Spinal cord (tissue), 10 donors: ENCODE measurements around the gene COL25A1. TPM values are rescaled to one million over a fixed set of nuclear protein-coding genes. Genes with fewer than 3 reads are reported as not detected.
"Not testable (repeated sequence)": the region's sequence is repeated elsewhere in the genome, so short reads cannot be mapped to it uniquely, and the experiment has no call there.

Source experiments
- DNase-seq, 6 donors: peaks; one replicate each; pipeline versions ENCODE4 v3.0.0 to v3.0.0-alpha.2; 2013 to 2015; ENCODE audit warnings: low spot score in 6 of 6, low read depth in 4 of 6
- H3K27ac ChIP-seq: one replicate; pipeline ENCODE4 v1.5.1; 2013; ENCODE audit warnings: low read depth, low read length, control low read depth
- H3K27me3 ChIP-seq: one replicate; pipeline ENCODE4 v1.6.1; 2013; ENCODE audit warnings: low read length; ENCODE audit not compliant: control insufficient read depth, insufficient read depth
- H3K36me3 ChIP-seq: one replicate; pipeline ENCODE4 v1.6.1; 2013; ENCODE audit warnings: low read length; ENCODE audit not compliant: control insufficient read depth, insufficient read depth
- H3K4me1 ChIP-seq: one replicate; pipeline ENCODE4 v1.6.1; 2013; ENCODE audit warnings: low read length; ENCODE audit not compliant: control insufficient read depth, insufficient read depth
- H3K4me3 ChIP-seq: one replicate; pipeline ENCODE4 v1.5.1; 2013; ENCODE audit warnings: low read depth, low read length, control low read depth
- H3K9me3 ChIP-seq: one replicate; pipeline ENCODE4 v1.6.1; 2013; ENCODE audit warnings: low read length; ENCODE audit not compliant: control insufficient read depth, insufficient read depth
- WGBS: methylation state at CpG from one replicate; pipeline ENCODE4 v1.1.5; 2013; ENCODE audit warnings: missing lambda C conversion rate; ENCODE audit not compliant: insufficient coverage; 5-methylcytosine and 5-hydroxymethylcytosine counted together
- polyA plus RNA-seq, 2 donors: library from polyadenylated mRNA; unstranded; fragments of 120-200 nt; gene quantifications; one replicate each; pipeline ENCODE4 v1.2.1, GENCODE V29; 2013; ENCODE audit not compliant: insufficient read length in 2 of 2
- total RNA-seq, 2 donors: library from RNA; depleted of rRNA in 1 of 2; stranded (reverse); fragments of 120-200 nt in 1 of 2; fragments of >200 nt in 1 of 2; gene quantifications; one replicate each; pipeline versions ENCODE4 v1.2.3 to v1.2.4, GENCODE V29; 2013 to 2014
- donor health status: healthy.

COL25A1 gene
- total and polyA plus RNA-seq, 4 donors, result 9.3 to 33.6 (median 13.4) TPM

- no peak overlapping the region for H3K4me3 ChIP-seq
- no peaks in the 10 kb centered on the region for H3K36me3 ChIP-seq
- H3K27ac ChIP-seq, result no peak overlapping the region
- H3K4me1 ChIP-seq, result no peaks in the 10 kb centered on the region
- H3K9me3 ChIP-seq, result no peaks in the 10 kb centered on the region
- H3K27me3 ChIP-seq, result no peaks in the 10 kb centered on the region
- WGBS, result no CpG with 5 or more reads among the region's 1 CpG
- DNase-seq, result peak in 1 of 6 donors; percentile 40
These were observed 279.5 kb downstream of the COL25A1 start for GRCh38 chr4:109022961-109023360.

- not testable (repeated sequence) for H3K27me3 ChIP-seq, H3K4me1 ChIP-seq, H3K4me3 ChIP-seq, DNase-seq, H3K36me3 ChIP-seq, H3K27ac ChIP-seq, H3K9me3 ChIP-seq
- WGBS, result 96% methylated on average over 5 of the region's 6 CpGs
These were observed 280.8 kb downstream of the COL25A1 start for GRCh38 chr4:109021630-109022029.

- 100% methylated on average over 1 of the region's 4 CpGs for WGBS
- H3K9me3 ChIP-seq, result no peaks in the 10 kb centered on the region
These were observed 281.6 kb downstream of the COL25A1 start for GRCh38 chr4:109020861-109021260.

GRCh38 chr4:109016200-109016599 lies 286.3 kb downstream of the COL25A1 start:
- Histone ChIP-seq H3K36me3 (no peaks in the 10 kb centered on the region), H3K27ac (no peak overlapping the region)
- whole genome bisulfite sequencing, result 98% methylated on average over 5 of the region's 5 CpGs

More at GRCh38 chr4:109020861-109021260, 281.6 kb downstream of the COL25A1 start:
- Histone ChIP-seq H3K27ac (no peak overlapping the region), H3K27me3 (no peaks in the 10 kb centered on the region), H3K4me3 (no peak overlapping the region), H3K4me1 (peaks cover 3% of the 10 kb centered on the region), H3K36me3 (no peaks in the 10 kb centered on the region)
- no peak for DNase-seq

GRCh38 chr4:109015413-109015810 lies 287.0 kb downstream of the COL25A1 start:
- H3K27ac ChIP-seq, result no peak overlapping the region
- H3K9me3 ChIP-seq, result no peaks in the 10 kb centered on the region
- H3K4me3 ChIP-seq, result no peak overlapping the region
- H3K36me3 ChIP-seq, result no peaks in the 10 kb centered on the region
- H3K27me3 ChIP-seq, result no peaks in the 10 kb centered on the region
- peaks cover 5% of the 10 kb centered on the region for H3K4me1 ChIP-seq
- 13% methylated on average over 1 of the region's 2 CpGs for WGBS
- peak in 1 of 6 donors; percentile 37 for DNase-seq

More at GRCh38 chr4:109016200-109016599, 286.3 kb downstream of the COL25A1 start:
- Histone ChIP-seq H3K27me3 (no peaks in the 10 kb centered on the region), H3K4me1 (peaks cover 5% of the 10 kb centered on the region), H3K9me3 (no peaks in the 10 kb centered on the region), H3K4me3 (no peak overlapping the region)
- no peak for DNase-seq

GRCh38 chr4:109014593-109015412 lies 287.7 kb downstream of the COL25A1 start:
- no peak for DNase-seq
- Histone ChIP-seq H3K4me3 (no peak overlapping the region), H3K9me3 (no peaks in the 10 kb centered on the region), H3K36me3 (no peaks in the 10 kb centered on the region), H3K27me3 (no peaks in the 10 kb centered on the region), H3K27ac (no peak overlapping the region), H3K4me1 (peaks cover 5% of the 10 kb centered on the region)
- WGBS, result 98% methylated on average over 7 of the region's 11 CpGs

GRCh38 chr4:109012286-109012880 lies 290.1 kb downstream of the COL25A1 start:
- H3K4me1 ChIP-seq, result peaks cover 5% of the 10 kb centered on the region
- H3K27ac ChIP-seq, result no peak overlapping the region
- no peak overlapping the region for H3K4me3 ChIP-seq
- no peak for DNase-seq
- H3K9me3 ChIP-seq, result no peaks in the 10 kb centered on the region
- WGBS, result 92% methylated on average over 37 of the region's 37 CpGs
- H3K36me3 ChIP-seq, result no peaks in the 10 kb centered on the region
- no peaks in the 10 kb centered on the region for H3K27me3 ChIP-seq

- DNase-seq, result peak in 1 of 6 donors; percentile 17
- 96% methylated on average over 2 of the region's 3 CpGs for WGBS
- no peak overlapping the region for H3K27ac ChIP-seq
- H3K4me3 ChIP-seq, result no peak overlapping the region
- no peaks in the 10 kb centered on the region for H3K9me3 ChIP-seq
- no peaks in the 10 kb centered on the region for H3K27me3 ChIP-seq
- H3K4me1 ChIP-seq, result peaks cover 5% of the 10 kb centered on the region
- no peaks in the 10 kb centered on the region for H3K36me3 ChIP-seq
These were observed 291.0 kb downstream of the COL25A1 start for GRCh38 chr4:109011241-109012026.

GRCh38 chr4:109010521-109010920 lies 291.9 kb downstream of the COL25A1 start:
- Histone ChIP-seq H3K27ac (no peak overlapping the region), H3K36me3 (no peaks in the 10 kb centered on the region), H3K4me3 (no peak overlapping the region), H3K9me3 (no peaks in the 10 kb centered on the region), H3K27me3 (no peaks in the 10 kb centered on the region), H3K4me1 (no peaks in the 10 kb centered on the region)
- peak in 2 of 6 donors; percentile 43 to 45 for DNase-seq
- no CpG with 5 or more reads among the region's 2 CpGs for WGBS
